HepG2 (cell line): ENCODE data around the gene NSF. TPM values are rescaled to one million over a fixed set of nuclear protein-coding genes. Genes with fewer than 3 reads are reported as not detected.
A peak's percentile ranks its signal among the peaks of the same experiment; 100 is the strongest.

Experiments
- CAMTA2 ChIP-seq: sonication (generic); formaldehyde crosslinking; IDR thresholded peaks from 2 replicates; pipeline ENCODE4 v1.4.0; 2020; ENCODE audit warnings: mild to moderate bottlenecking, missing genetic modification reagents, borderline replicate concordance
- IKZF5 ChIP-seq: IDR thresholded peaks from 2 replicates; pipeline ENCODE4 v1.6.1; 2018; ENCODE audit warnings: missing genetic modification reagents, mild to moderate bottlenecking, missing compliant biosample characterization
- KDM3A ChIP-seq: IDR thresholded peaks from 2 replicates; pipeline ENCODE4 v1.6.1; 2018; ENCODE audit warnings: low read depth, missing compliant biosample characterization
- SMYD3 ChIP-seq: sonication (generic); formaldehyde crosslinking; IDR thresholded peaks from 2 replicates; pipeline ENCODE4 v1.8.1; 2023; ENCODE audit warnings: mild to moderate bottlenecking, missing genetic modification reagents
- TRIM24 ChIP-seq: sonication (generic); formaldehyde crosslinking; IDR thresholded peaks from 2 replicates; pipeline ENCODE4 v1.8.0; 2022; ENCODE audit warnings: mild to moderate bottlenecking, missing genetic modification reagents
- ZBTB37 ChIP-seq: sonication (generic); formaldehyde crosslinking; IDR thresholded peaks from 2 replicates; pipeline ENCODE4 v1.4.0; 2020; ENCODE audit warnings: mild to moderate bottlenecking, missing genetic modification reagents
- ZNF124 ChIP-seq: sonication (generic); formaldehyde crosslinking; IDR thresholded peaks from 2 replicates; pipeline ENCODE4 v1.4.0; 2020; ENCODE audit warnings: missing genetic modification reagents
- ZNF24 ChIP-seq: fragments of 450-650 bp; IDR thresholded peaks from 2 replicates; pipeline ENCODE4 v1.6.1; 2017; ENCODE audit warnings: antibody characterized with exemption, mild to moderate bottlenecking
- ZNF343 ChIP-seq: sonication (generic); formaldehyde crosslinking; IDR thresholded peaks from 2 replicates; pipeline ENCODE4 v1.4.0; 2020; ENCODE audit warnings: mild to moderate bottlenecking, missing genetic modification reagents
- ZNF460 ChIP-seq: sonication (generic); formaldehyde crosslinking; IDR thresholded peaks from 2 replicates; pipeline ENCODE4 v1.5.1; 2020; ENCODE audit warnings: missing genetic modification reagents, mild to moderate bottlenecking, borderline replicate concordance
- ZNF512B ChIP-seq: sonication (generic); formaldehyde crosslinking; IDR thresholded peaks from 2 replicates; pipeline ENCODE4 v1.5.1; 2020; ENCODE audit warnings: missing genetic modification reagents, mild to moderate bottlenecking, borderline replicate concordance
- ZNF710 ChIP-seq: sonication (generic); formaldehyde crosslinking; IDR thresholded peaks from 2 replicates; pipeline ENCODE4 v1.5.0; 2020; ENCODE audit warnings: mild to moderate bottlenecking, missing genetic modification reagents, borderline replicate concordance
- ZNF800 ChIP-seq: sonication (generic); formaldehyde crosslinking; IDR thresholded peaks from 2 replicates; pipeline ENCODE4 v1.4.0; 2020; ENCODE audit warnings: missing genetic modification reagents
- polyA plus RNA-seq, 8 experiments: library from polyadenylated mRNA; depleted of rRNA in 3 of 8; stranded (reverse) in 7 of 8; unstranded in 1 of 8; fragments of >200 nt; fragmentation: Illumina TruSeq in 4 of 8; extraction: Trizol in 4 of 8; gene quantifications; 2 replicates each; pipeline versions ENCODE4 v1.2.1 to v1.2.3, GENCODE V29; 2011 to 2016; ENCODE audit warnings: low read depth in 4 of 8, missing spikeins in 1 of 8, mixed read lengths in 1 of 8; ENCODE audit not compliant: insufficient read depth in 1 of 8
- total RNA-seq, 5 experiments: library from RNA; depleted of rRNA; stranded (reverse); fragments of >200 nt; fragmentation: Illumina TruSeq; extraction: Trizol; gene quantifications; 2 replicates each; pipeline ENCODE4 v1.2.3, GENCODE V29; 2016; ENCODE audit warnings: low read depth in 1 of 5
- TF ChIP-seq, protein P1 (sequence below): IDR thresholded peaks from 2 replicates; pipeline ENCODE4 v1.6.1; 2016; ENCODE audit warnings: missing compliant biosample characterization, missing genetic modification reagents, borderline replicate concordance

The NSF gene
- total and polyA plus RNA-seq, 2 of the 13 experiments (the other 11 are each of a cell fraction or from before 2014, with no cell fraction given): 21.9 to 37.8 TPM

DNA sequence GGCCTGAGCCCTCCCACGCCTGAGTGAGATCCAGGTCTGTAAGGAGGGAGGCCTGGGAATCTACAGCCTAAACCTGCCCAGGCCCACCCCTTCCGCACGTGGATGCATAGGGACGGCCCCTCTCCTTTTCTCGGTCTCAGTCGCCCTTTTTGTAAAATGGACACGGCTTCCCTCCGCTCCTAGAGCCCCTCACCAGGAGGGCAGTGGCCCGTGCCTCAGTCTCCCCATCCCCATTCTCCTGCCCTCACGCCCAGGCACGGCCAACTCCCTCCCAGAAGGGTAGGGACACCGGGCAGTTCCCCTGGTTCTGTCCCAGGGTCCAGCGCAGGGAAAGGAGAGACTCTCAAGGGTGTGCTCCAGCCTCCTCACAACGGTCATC is 180.0 kb downstream of the NSF start (continued):
- TF ChIP-seq ZNF343 (CRISPR knock-in tag) (no peak; the same call in 1 of the 2 replicates), ZNF512B (CRISPR knock-in tag) (no peak), ZNF710 (CRISPR knock-in tag) (no peak; the same call in 1 of the 2 replicates), ZNF124 (no peak), KDM3A (CRISPR knock-in tag) (no peak; the same call in 1 of the 2 replicates), ZBTB37 (CRISPR knock-in tag) (no peak), CAMTA2 (CRISPR knock-in tag) (no peak), ZNF24 (no peak), IKZF5 (CRISPR knock-in tag) (0 out of 2 replicates have a peak, but pooled peaks have one; percentile 39), ZNF460 (CRISPR knock-in tag) (no peak), SMYD3 (CRISPR knock-in tag) (no peak), TRIM24 (CRISPR knock-in tag) (no peak), ZNF800 (CRISPR knock-in tag) (no peak)
- TF ChIP-seq, protein P1, sequence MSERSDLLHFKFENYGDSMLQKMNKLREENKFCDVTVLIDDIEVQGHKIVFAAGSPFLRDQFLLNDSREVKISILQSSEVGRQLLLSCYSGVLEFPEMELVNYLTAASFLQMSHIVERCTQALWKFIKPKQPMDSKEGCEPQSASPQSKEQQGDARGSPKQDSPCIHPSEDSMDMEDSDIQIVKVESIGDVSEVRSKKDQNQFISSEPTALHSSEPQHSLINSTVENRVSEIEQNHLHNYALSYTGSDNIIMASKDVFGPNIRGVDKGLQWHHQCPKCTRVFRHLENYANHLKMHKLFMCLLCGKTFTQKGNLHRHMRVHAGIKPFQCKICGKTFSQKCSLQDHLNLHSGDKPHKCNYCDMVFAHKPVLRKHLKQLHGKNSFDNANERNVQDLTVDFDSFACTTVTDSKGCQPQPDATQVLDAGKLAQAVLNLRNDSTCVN (CRISPR knock-in tag): 0 out of 2 replicates have a peak, but pooled peaks have one; percentile 40
